HepG2 (cell line): Measurements from ENCODE around the gene CFAP221. TPM values are rescaled to one million over a fixed set of nuclear protein-coding genes. Genes with fewer than 3 reads are reported as not detected.

Experiments
- ATAC-seq: fragments of 200-7000 bp; cut with Tn5 transposase; 3 replicates; pipeline ENCODE4 v1.9.1; 2020; ENCODE audit warnings: mild to moderate bottlenecking, moderate library complexity
- BruUV-seq: library from RNA; stranded (reverse); fragments of 400-500 nt; replicated peaks from 2 replicates; lab custom pipeline; 2021; lab: Mats Ljungman, UMichigan
- CTCF ChIA-PET: fragments of 300-600 bp; formaldehyde crosslinking; extraction: SDS; loops from one replicate; lab custom pipeline; 2021; ENCODE audit warnings: low total read pairs, inconsistent platforms, low intra/inter-chr PET ratio; lab: Yijun Ruan, JAX
- POLR2A ChIA-PET: fragments of 350-600 bp; sonication (Branson Sonifier 250); formaldehyde crosslinking; loops from one replicate; lab custom pipeline; 2020; ENCODE audit warnings: antibody characterized with exemption, inconsistent platforms; lab: Yijun Ruan, JAX
- DNase-seq: peaks from one replicate; pipeline ENCODE4 v3.0.0-alpha.2; 2015; ENCODE audit warnings: low spot score
- FAIRE-seq: peaks from 3 replicates; lab custom pipeline; 2011; peaks lifted over from hg19 to GRCh38; lab: Jason Lieb, UNC
- H2AFZ ChIP-seq: one replicate; pipeline ENCODE4 v1.6.1; 2011; ENCODE audit warnings: low read length, inconsistent platforms
- H3K27ac ChIP-seq: fragments of 300-600 bp; 3 replicates; pipeline ENCODE4 v1.8.0; 2011; ENCODE audit warnings: mixed run types, mild to moderate bottlenecking, mixed read lengths, low read length, inconsistent platforms; ENCODE audit not compliant: insufficient read depth; ENCODE audit errors: extremely low read length
- H3K27me3 ChIP-seq, 2 experiments: fragments of 200-600 bp in 1 of 2; 2 replicates in 1 of 2; 3 replicates in 1 of 2; pipeline versions ENCODE4 v1.6.0 to v1.8.0; 2011; ENCODE audit warnings: low read length in 2 of 2, mild to moderate bottlenecking in 2 of 2, moderate library complexity in 2 of 2, inconsistent platforms in 1 of 2; ENCODE audit not compliant: insufficient read depth in 2 of 2, control insufficient read depth in 1 of 2
- H3K36me3 ChIP-seq, 2 experiments: fragments of 200-600 bp in 1 of 2; replicated peaks in 1 of 2; 2 replicates in 1 of 2; 3 replicates in 1 of 2; pipeline versions ENCODE4 v1.5.1 to v1.8.0; 2011; ENCODE audit warnings: low read length in 2 of 2, inconsistent platforms in 1 of 2; ENCODE audit not compliant: insufficient read depth in 2 of 2, control insufficient read depth in 1 of 2
- H3K4me1 ChIP-seq: 2 replicates; pipeline ENCODE4 v1.5.1; 2012; ENCODE audit warnings: low read length, inconsistent platforms; ENCODE audit not compliant: insufficient read depth
- H3K4me2 ChIP-seq: 2 replicates; pipeline ENCODE4 v1.6.0; 2011; ENCODE audit warnings: low read depth, low read length, inconsistent platforms
- H3K4me3 ChIP-seq, 3 experiments: fragments of 200-600 bp in 1 of 3; sonication (generic), shearing (Covaris generic) in 1 of 3; replicated peaks in 1 of 3; 2 replicates each; pipeline ENCODE4 v1.5.1; 2011 to 2016; ENCODE audit warnings: low read length in 3 of 3, inconsistent platforms in 2 of 3, low read depth in 2 of 3, mild to moderate bottlenecking in 2 of 3, control low read depth in 1 of 3, mixed read lengths in 1 of 3; ENCODE audit not compliant: insufficient read depth in 1 of 3
- H3K79me2 ChIP-seq: one replicate; pipeline ENCODE4 v1.6.1; 2011; ENCODE audit warnings: low read length, inconsistent platforms; ENCODE audit not compliant: insufficient read depth
- H3K9ac ChIP-seq: 2 replicates; pipeline ENCODE4 v1.6.0; 2011; ENCODE audit warnings: mild to moderate bottlenecking, low read depth, low read length, inconsistent platforms; ENCODE audit not compliant: insufficient read depth
- H3K9me3 ChIP-seq: 2 replicates; pipeline ENCODE4 v1.5.1; 2012; ENCODE audit warnings: mild to moderate bottlenecking, low read length
- H4K20me1 ChIP-seq: 2 replicates; pipeline ENCODE4 v1.6.0; 2011; ENCODE audit warnings: inconsistent platforms, mild to moderate bottlenecking, low read length, moderate library complexity; ENCODE audit not compliant: insufficient read depth
- ADNP ChIP-seq: sonication (generic); formaldehyde crosslinking; IDR thresholded peaks from 2 replicates; pipeline ENCODE4 v1.4.0; 2020; ENCODE audit warnings: missing genetic modification reagents
- CAMTA2 ChIP-seq: sonication (generic); formaldehyde crosslinking; IDR thresholded peaks from 2 replicates; pipeline ENCODE4 v1.4.0; 2020; ENCODE audit warnings: mild to moderate bottlenecking, missing genetic modification reagents, borderline replicate concordance
- CCAR2 ChIP-seq: fragments of 200-400 bp; formaldehyde crosslinking; optimal IDR thresholded peaks from 2 replicates; pipeline ENCODE3; 2018; ENCODE audit warnings: low read depth, mild to moderate bottlenecking, low read length, moderate library complexity
- FOXM1 ChIP-seq: sonication (generic); formaldehyde crosslinking; IDR thresholded peaks from 2 replicates; pipeline ENCODE4 v1.5.0; 2020; ENCODE audit warnings: missing genetic modification reagents
- MIXL1 ChIP-seq: IDR thresholded peaks from 2 replicates; pipeline ENCODE4 v1.6.1; 2016
- NAIF1 ChIP-seq: sonication (generic); formaldehyde crosslinking; IDR thresholded peaks from 2 replicates; pipeline ENCODE4 v1.5.0; 2020; ENCODE audit warnings: mild to moderate bottlenecking, missing genetic modification reagents, borderline replicate concordance
- NKX3-1 ChIP-seq: sonication (generic); formaldehyde crosslinking; IDR thresholded peaks from 2 replicates; pipeline ENCODE4 v1.5.0; 2020; ENCODE audit warnings: missing genetic modification reagents
- PPARG ChIP-seq: conservative IDR thresholded peaks from 2 replicates; pipeline ENCODE4 v1.6.1; 2016; ENCODE audit warnings: missing biosample characterization, missing genetic modification reagents
- ZNF138 ChIP-seq: sonication (generic); formaldehyde crosslinking; IDR thresholded peaks from 2 replicates; pipeline ENCODE4 v1.5.0; 2020; ENCODE audit warnings: mild to moderate bottlenecking, low read depth, missing genetic modification reagents
- ZNF367 ChIP-seq: sonication (generic); formaldehyde crosslinking; IDR thresholded peaks from 2 replicates; pipeline ENCODE4 v1.4.0; 2020; ENCODE audit warnings: missing genetic modification reagents, borderline replicate concordance
- ZNF598 ChIP-seq: sonication (generic); formaldehyde crosslinking; IDR thresholded peaks from 2 replicates; pipeline ENCODE4 v1.5.1; 2020; ENCODE audit warnings: mild to moderate bottlenecking, missing genetic modification reagents, borderline replicate concordance
- ZNF737 ChIP-seq: sonication (generic); formaldehyde crosslinking; IDR thresholded peaks from 2 replicates; pipeline ENCODE4 v1.5.0; 2020; ENCODE audit warnings: missing genetic modification reagents, mild to moderate bottlenecking, borderline replicate concordance
- WGBS: methylation state at CpG from one replicate; pipeline ENCODE4 v1.1.6; 2017; ENCODE audit warnings: low lambda C conversion rate; 5-methylcytosine and 5-hydroxymethylcytosine counted together
- in situ Hi-C: cut with HindIII; loops from 2 replicates; pipeline ENCODE4 v1.10.0; 2017; ENCODE audit warnings: low pct_unique_long_range_greater_than_20kb; ENCODE audit not compliant: extremely low pct_ligation_motif_present
- intact Hi-C: fragments of 100-400 bp; cut with micrococcal nuclease; formaldehyde crosslinking; loops from one replicate; pipeline ENCODE4 v1.10.0; 2022; ENCODE audit not compliant: unreplicated experiment
- polyA plus RNA-seq, 8 experiments: library from polyadenylated mRNA; depleted of rRNA in 3 of 8; stranded (reverse) in 7 of 8; unstranded in 1 of 8; fragments of >200 nt; fragmentation: Illumina TruSeq in 4 of 8; extraction: Trizol in 4 of 8; gene quantifications; 2 replicates each; pipeline versions ENCODE4 v1.2.1 to v1.2.3, GENCODE V29; 2011 to 2016; ENCODE audit warnings: low read depth in 4 of 8, missing spikeins in 1 of 8, mixed read lengths in 1 of 8; ENCODE audit not compliant: insufficient read depth in 1 of 8
- total RNA-seq, 5 experiments: library from RNA; depleted of rRNA; stranded (reverse); fragments of >200 nt; fragmentation: Illumina TruSeq; extraction: Trizol; gene quantifications; 2 replicates each; pipeline ENCODE4 v1.2.3, GENCODE V29; 2016; ENCODE audit warnings: low read depth in 1 of 5
- TF ChIP-seq, protein P1 (sequence below): sonication (generic); formaldehyde crosslinking; IDR thresholded peaks from 2 replicates; pipeline ENCODE4 v1.5.1; 2020; ENCODE audit warnings: mild to moderate bottlenecking, missing genetic modification reagents, borderline replicate concordance
- TF ChIP-seq, protein P2 (sequence below): IDR thresholded peaks from 2 replicates; pipeline ENCODE4 v1.6.1; 2016; ENCODE audit warnings: low read depth, missing genetic modification reagents, missing compliant biosample characterization

Gene CFAP221
- total and polyA plus RNA-seq, 2 of the 13 experiments (the other 11 are each of a cell fraction or from before 2014, with no cell fraction given): not detected

DNA sequence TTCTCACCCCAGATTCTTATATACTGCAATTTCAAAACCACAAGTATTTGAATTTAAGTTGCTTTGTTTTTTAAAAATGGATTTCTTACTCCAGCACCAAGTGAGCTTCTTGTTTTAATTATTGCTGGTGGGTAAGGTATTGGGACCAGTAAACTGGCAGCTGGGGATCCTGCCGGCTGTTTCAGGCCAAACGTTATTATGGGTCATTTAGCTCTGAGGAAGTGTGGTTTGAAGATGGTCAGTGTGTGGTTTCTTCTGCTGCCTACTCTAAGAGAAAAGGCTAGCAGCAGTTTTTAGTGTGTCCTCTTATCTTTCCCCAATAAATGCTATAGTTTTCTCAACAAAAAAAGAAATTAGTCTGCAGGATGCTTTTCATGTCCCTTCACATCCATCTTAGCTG lies 30.6 kb downstream of the CFAP221 start:
- no peak overlapping the region for H2AFZ ChIP-seq
- ATAC-seq (no peak), DNase-seq (no peak)
- intact Hi-C loops: no loop called here
- no peak overlapping the region for H3K27ac ChIP-seq
- no peak for TF ChIP-seq FOXM1
- TF ChIP-seq, all 625 proteins: peak for 0
- FAIRE-seq: no peak
- Histone ChIP-seq H3K9ac (no peak overlapping the region), H3K4me3 (no peak overlapping the region), H3K79me2 (no peaks in the 10 kb centered on the region), H3K4me1 (no peaks in the 10 kb centered on the region), H3K36me3 (no peaks in the 10 kb centered on the region), H4K20me1 (no peaks in the 10 kb centered on the region), H3K4me2 (no peak overlapping the region), H3K27me3 (no peaks in the 10 kb centered on the region), H3K9me3 (no peaks in the 10 kb centered on the region)
- 57% methylated on average over 2 of the region's 2 CpGs for WGBS
- ChIA-PET POLR2A (no interaction called here), CTCF (no interaction called here)
- in situ Hi-C loops: no loop called here
- BruUV-seq: no TSS peak

DNA sequence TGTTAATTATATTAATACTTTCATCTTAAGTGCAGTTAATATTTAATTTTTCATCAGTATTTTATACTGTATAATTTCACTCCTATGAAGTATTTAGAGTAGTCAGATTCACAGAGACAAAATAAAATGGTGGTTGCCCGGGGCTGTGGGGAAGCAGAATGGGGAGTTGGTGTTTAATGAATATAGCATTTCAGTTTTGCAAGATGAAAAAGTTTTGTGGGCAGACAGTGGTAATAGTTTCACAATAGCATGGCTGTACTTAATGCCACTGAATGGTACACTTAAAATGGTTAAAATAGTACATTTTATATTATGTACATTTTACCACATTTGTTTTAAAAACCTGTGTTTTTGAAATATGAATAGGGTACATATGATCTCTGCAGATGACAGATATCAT lies 31.2 kb downstream of the CFAP221 start:
- BruUV-seq: no TSS peak
- intact Hi-C loops: no loop called here
- in situ Hi-C loops: no loop called here
- Histone ChIP-seq H3K36me3 (no peaks in the 10 kb centered on the region), H3K27me3 (no peaks in the 10 kb centered on the region), H4K20me1 (no peaks in the 10 kb centered on the region), H3K9ac (no peak overlapping the region), H3K9me3 (no peaks in the 10 kb centered on the region), H3K4me3 (no peak overlapping the region), H3K4me1 (no peaks in the 10 kb centered on the region), H3K4me2 (no peak overlapping the region), H3K27ac (no peak overlapping the region), H2AFZ (no peak overlapping the region), H3K79me2 (no peaks in the 10 kb centered on the region)
- DNase-seq: no peak
- CTCF ChIA-PET: no interaction called here
- POLR2A ChIA-PET: no interaction called here
- FAIRE-seq: no peak
- WGBS: 2% methylated on average over 1 of the region's 1 CpG
- ATAC-seq: no peak
- TF ChIP-seq NKX3-1 (CRISPR knock-in tag) (no peak), ZNF367 (CRISPR knock-in tag) (no peak), ZNF737 (no peak), ZNF138 (CRISPR knock-in tag) (no peak), CAMTA2 (CRISPR knock-in tag) (no peak), PPARG (no peak), ZNF598 (CRISPR knock-in tag) (no peak), NAIF1 (CRISPR knock-in tag) (no peak), CCAR2 (no peak), ADNP (no peak), MIXL1 (CRISPR knock-in tag) (no peak)
- TF ChIP-seq, protein P1, sequence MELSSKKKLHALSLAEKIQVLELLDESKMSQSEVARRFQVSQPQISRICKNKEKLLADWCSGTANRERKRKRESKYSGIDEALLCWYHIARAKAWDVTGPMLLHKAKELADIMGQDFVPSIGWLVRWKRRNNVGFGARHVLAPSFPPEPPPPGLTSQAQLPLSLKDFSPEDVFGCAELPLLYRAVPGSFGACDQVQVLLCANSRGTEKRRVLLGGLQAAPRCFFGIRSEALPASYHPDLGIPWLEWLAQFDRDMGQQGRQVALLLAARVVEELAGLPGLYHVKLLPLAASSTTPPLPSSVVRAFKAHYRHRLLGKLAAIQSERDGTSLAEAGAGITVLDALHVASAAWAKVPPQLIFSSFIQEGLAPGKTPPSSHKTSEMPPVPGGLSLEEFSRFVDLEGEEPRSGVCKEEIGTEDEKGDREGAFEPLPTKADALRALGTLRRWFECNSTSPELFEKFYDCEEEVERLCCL (CRISPR knock-in tag): no peak
- TF ChIP-seq, protein P2, sequence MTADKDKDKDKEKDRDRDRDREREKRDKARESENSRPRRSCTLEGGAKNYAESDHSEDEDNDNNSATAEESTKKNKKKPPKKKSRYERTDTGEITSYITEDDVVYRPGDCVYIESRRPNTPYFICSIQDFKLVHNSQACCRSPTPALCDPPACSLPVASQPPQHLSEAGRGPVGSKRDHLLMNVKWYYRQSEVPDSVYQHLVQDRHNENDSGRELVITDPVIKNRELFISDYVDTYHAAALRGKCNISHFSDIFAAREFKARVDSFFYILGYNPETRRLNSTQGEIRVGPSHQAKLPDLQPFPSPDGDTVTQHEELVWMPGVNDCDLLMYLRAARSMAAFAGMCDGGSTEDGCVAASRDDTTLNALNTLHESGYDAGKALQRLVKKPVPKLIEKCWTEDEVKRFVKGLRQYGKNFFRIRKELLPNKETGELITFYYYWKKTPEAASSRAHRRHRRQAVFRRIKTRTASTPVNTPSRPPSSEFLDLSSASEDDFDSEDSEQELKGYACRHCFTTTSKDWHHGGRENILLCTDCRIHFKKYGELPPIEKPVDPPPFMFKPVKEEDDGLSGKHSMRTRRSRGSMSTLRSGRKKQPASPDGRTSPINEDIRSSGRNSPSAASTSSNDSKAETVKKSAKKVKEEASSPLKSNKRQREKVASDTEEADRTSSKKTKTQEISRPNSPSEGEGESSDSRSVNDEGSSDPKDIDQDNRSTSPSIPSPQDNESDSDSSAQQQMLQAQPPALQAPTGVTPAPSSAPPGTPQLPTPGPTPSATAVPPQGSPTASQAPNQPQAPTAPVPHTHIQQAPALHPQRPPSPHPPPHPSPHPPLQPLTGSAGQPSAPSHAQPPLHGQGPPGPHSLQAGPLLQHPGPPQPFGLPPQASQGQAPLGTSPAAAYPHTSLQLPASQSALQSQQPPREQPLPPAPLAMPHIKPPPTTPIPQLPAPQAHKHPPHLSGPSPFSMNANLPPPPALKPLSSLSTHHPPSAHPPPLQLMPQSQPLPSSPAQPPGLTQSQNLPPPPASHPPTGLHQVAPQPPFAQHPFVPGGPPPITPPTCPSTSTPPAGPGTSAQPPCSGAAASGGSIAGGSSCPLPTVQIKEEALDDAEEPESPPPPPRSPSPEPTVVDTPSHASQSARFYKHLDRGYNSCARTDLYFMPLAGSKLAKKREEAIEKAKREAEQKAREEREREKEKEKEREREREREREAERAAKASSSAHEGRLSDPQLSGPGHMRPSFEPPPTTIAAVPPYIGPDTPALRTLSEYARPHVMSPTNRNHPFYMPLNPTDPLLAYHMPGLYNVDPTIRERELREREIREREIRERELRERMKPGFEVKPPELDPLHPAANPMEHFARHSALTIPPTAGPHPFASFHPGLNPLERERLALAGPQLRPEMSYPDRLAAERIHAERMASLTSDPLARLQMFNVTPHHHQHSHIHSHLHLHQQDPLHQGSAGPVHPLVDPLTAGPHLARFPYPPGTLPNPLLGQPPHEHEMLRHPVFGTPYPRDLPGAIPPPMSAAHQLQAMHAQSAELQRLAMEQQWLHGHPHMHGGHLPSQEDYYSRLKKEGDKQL (CRISPR knock-in tag): no peak
